GM19023 (cell line): ENCODE results near the gene CTNNAL1.
"Not testable (repeated sequence)": the region's sequence is repeated elsewhere in the genome, so short reads cannot be mapped to it uniquely, and the experiment has no call there.

Source experiments
- ATAC-seq: cut with Tn5 transposase; IDR thresholded peaks from one replicate; pipeline ENCODE4 v1.9.1; 2021; ENCODE audit warnings: mild to moderate bottlenecking, moderate library complexity; ENCODE audit not compliant: unreplicated experiment

The CTNNAL1 gene

GRCh38 chr9:108997112-108997511 lies 16.2 kb downstream of the CTNNAL1 start:
- ATAC-seq, result no peak

DNA sequence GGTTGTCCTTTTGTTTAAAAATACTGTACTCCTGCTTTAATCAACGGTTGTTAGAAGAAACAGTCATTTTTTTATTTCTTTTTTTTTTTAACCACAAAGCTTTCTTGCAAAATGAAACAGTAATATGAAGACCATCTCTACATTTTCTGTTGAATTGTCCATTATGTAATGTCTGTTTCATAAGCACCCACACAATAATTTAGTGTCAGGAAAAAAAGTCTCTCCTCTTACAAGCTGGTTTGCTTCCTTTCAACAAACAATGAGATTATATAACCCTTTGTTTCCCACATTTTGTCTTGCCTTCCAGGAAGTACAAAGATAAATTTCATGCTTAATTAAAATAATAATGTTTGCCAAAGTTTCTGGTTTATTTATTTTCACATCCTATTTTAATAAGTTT lies 16.7 kb downstream of the CTNNAL1 start:
- ATAC-seq, result no peak

DNA sequence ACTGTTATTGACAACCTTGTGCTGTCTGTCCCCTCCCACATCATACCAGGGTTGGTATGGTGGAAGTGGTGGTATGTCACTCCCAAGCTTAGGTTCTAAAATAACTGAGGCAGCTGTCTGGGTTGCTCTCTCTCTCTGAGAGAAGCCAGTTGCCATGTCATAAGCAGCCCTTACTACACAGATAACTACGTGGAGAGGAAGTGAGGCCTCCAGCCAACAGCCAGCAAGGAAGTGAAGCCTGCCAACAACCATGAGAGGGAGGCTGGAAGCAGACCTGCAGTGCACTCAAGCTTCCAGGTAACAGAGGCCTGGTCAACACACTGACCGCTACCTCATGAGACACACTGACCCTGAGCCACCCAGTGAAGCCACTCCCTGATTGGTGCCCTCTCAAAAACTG lies 18.6 kb downstream of the CTNNAL1 start:
- no peak for ATAC-seq

DNA sequence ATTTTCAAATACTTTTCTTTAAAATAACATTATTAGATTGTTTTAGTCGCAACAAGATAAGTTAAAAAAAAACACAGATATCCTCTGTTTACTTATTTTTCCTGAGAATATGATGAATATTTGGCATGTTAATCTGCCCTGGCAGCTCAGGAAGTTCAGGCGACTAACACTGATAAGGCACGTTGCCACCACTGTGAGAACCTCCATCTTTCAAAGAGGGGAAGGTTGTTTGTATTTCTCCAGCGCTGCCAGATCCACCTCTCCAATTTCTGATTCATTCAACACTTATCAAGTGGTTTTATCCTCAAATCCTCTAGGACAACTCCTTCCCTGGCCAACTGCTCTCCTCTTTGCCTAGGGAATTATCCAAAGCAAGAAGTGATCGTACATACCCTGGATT lies 21.8 kb downstream of the CTNNAL1 start:
- no peak for ATAC-seq

- ATAC-seq, result no peak
Measured at GRCh38 chr9:108983885-108984284, 29.4 kb downstream of the CTNNAL1 start.

DNA sequence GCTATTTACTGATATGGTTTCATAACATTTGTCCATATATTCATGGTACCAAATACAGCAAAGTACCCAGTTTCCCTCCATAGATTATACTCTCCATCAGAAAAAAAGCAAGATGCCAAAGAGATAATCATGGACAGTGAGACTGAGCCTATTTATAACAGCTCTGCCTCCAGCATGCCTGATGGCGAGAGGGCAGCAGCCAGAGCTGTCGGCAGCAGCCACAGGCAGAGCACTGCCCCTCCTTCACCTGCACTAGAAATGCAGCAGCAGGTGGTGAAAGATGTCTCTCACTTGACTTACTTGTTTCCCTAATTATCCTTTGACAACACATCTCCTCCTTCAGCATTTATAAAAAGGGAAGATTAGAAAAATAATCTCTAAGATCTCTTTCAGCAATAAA lies 32.4 kb downstream of the CTNNAL1 start:
- no peak for ATAC-seq

DNA sequence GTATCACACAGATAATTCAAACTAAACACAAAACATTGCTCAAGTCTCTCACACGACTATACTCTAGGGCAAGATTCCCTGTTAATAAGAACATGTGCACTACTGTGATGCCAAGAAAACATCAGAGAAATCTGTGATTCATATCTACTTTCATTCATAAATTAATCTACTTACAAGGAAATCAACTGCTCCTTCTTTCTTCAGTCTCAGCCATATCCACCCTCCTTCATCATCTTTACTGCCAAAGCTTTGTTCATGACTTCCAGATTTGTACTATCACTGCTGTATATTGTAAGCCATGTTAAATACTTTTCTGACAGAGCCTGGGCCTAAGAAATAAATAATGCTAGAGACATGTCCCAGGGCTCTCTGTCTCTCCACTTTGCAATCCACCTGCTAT lies 35.1 kb downstream of the CTNNAL1 start:
- no peak for ATAC-seq

DNA sequence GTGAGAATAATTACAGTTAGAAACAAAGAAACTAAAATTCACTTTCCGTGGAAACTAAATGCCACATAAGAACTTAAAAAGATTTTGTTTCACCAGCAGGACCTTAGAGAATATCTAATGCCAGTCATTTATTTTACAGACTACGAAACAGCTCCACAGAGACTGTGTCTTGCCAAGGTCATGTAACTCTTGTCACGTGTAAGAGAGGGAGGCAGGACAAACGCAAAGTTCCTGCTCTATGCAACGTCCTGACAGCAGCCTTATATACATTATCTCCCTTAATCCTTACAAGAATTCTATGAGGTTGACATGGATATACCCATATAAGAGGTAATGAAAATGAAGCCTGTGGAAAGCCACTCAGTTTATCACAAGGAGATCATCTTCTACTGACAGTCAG lies 39.4 kb downstream of the CTNNAL1 start:
- no peak for ATAC-seq

DNA sequence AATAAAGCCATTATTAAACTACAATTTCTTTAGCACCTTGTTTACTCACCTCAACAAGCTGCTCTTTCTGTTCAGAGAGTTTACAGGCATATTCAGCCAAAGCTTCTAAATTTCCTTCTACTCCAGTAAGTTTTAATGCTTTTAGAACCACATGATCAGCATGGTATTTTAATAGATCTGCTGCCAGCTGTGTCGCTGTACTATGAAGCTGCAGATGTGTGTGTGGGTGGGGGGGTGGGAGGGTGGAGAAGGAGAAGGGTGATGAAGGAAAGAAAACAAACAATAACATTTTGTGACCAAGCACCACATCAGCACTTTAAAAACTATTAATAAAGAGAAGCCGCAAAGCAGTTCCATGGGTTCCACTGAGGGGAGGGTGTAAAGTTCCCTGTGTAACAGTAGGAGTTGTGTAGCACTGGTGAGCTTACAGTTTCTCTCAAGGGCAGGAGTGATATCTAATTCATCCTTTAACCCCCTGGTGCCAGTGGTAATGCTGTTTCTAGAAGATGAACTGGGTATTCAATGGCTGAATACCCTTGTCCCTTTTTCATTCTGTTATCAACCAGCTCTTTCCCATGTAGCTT lies 40.6 kb downstream of the CTNNAL1 start:
- ATAC-seq, result no peak

DNA sequence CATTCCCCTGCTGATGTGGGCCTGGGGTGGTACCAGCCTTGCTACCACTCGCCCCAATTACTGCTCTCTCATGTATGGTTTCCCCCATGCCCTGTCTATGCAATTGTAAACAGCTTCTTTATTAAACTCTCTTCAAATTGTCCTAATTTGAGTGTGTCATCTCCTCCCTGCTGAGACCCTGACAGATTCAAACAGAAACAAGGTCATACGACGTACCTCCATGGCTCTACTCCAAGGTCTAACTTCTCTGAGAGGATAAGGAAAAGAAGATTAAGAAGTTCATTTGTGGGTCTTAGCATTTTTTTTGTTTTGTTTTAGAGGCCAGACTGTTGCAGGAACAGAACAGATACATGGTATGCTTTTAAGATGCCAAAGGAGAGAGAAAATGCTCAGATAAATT lies 41.1 kb downstream of the CTNNAL1 start:
- ATAC-seq, result no peak

- not testable (repeated sequence) for ATAC-seq
Measured at GRCh38 chr9:108971392-108971791, 41.9 kb downstream of the CTNNAL1 start.

DNA sequence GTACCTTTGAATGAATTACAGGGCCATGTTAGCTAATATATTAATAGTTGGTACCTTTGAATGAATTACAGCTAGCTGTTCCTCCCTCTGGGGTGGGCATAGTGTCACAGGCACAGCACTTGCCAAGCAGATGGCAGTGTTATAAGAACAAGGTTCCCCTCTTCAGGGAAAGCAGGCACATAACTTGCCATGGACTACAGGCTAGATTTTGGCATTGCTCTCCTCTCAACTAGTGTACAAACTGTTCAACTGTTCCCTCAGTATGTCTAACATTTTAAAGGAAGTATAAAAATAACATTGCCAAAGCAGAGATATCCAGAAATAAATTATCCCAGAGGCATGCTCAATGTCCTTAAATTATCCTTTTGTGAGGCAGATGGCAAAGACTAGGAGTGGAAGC lies 45.4 kb downstream of the CTNNAL1 start:
- ATAC-seq, result no peak

- no peak for ATAC-seq
Measured at GRCh38 chr9:108963459-108964143, 49.7 kb downstream of the CTNNAL1 start.

- no peak for ATAC-seq
Measured at GRCh38 chr9:108961151-108961550, 52.1 kb downstream of the CTNNAL1 start.

DNA sequence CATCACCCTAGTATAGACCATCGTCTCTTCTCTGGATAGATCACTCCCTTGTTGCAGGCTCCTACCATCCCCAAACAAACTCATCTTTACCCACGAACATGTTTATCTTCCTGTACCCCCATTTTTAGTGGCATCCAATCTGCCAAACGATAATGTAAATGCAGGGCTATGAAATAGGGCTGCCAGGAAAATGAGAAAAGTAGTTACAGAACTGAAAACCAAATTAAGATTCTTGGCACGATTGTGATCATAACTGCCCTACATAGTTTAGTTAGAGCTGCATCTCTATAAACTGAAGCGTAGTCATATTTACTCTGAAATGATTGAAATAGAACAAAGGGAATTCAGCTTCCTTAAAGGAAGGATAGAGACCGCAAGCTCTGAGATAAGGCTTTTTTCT lies 53.0 kb downstream of the CTNNAL1 start:
- ATAC-seq, result no peak

GRCh38 chr9:108956631-108957026 lies 56.7 kb downstream of the CTNNAL1 start:
- no peak for ATAC-seq

DNA sequence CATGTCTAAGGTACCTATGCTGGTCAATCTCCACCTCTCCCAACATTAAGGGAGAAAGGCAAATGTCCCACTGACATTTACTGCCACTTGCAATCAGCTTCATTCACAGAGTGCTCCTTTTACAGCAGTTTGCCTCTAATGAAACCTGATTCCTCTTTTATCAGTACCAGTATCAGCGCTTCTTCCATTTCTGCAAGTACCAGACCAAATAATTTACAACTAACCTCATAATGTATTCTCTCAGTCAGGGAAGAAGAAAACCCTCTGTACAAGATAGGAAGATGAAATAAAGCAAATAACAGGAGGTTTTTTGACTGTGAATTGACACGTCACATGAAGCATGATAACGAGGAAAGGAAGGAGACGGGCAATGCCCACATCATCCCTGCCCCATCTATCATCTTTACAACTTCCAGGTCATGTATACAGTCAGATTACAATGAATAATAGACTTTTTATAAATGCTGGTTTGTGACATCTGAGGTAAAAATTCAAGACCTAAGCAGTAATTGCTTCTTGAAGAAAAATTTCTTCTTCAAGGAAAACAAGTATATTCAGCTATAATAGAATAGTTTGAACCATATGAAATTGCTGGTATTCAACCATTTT lies 57.2 kb downstream of the CTNNAL1 start:
- no peak for ATAC-seq

DNA sequence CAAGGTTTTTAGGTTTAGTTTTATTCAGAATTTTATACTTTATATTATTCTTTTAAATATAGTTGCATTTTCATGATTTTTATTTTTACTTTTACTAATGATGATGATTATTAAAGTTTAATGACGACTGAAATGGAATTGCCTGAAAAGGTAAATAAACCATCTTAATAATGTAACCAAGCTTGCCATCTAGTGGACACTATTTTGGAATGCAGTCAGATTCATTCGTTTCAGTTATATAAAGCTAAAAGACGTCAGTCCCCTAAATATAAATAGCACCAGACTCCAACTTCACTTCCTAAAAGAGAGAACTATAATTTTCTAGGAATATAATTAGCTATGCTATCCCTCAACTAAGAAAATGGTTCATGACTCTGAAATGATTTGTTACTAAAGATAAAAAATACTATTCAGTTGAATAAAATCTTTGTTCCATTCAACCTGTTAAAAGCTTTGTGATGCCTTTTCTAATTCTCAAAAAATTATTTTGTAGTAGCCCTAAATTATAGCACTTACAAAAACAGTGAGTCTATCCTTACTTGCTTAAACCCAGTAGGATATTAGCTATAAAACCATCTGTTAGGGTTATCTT lies 59.2 kb downstream of the CTNNAL1 start:
- no peak for ATAC-seq

DNA sequence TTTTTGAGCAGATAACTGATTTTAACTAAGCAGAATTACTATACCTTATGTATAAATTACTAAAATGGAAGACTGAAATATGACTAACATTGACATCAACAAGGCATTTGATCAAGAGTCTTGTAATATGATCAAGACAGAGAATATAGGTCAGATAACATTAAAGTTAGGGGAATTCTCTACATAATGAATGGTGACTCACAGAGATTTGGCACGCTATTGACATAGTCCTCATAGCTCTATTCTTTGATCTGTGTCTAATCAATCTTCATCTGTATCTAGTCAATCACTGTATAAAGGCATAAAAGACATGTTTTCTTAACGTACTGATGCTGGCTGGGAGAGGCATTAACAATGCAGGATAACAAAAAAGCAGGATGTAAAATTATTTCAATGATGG lies 61.7 kb downstream of the CTNNAL1 start:
- no peak for ATAC-seq

- ATAC-seq, result no peak
Measured at GRCh38 chr9:108950168-108950567, 63.1 kb downstream of the CTNNAL1 start.

DNA sequence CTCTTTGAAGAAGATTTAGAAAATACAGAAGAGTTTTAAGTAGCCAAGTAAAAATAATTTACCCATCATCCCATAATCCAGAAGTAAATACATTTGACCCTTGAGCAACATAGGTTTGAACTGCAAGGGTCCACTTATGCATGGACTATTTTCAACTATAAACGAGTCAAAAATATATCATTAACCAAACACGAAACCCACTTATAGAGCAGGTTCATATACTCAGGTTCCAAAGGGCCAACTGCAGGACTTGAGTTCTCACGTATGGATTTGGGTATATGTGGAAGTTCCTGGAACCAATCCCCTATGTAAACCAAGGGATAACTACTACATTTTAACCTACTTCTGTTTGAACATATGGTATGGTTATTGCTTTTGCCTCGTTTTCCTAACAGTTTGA lies 73.3 kb downstream of the CTNNAL1 start:
- no peak for ATAC-seq
